T-helper 22 cell (primary cell): ENCODE results near the gene ZNF618.

Experiments
- DNase-seq: peaks from one replicate; pipeline ENCODE4 v3.0.0-alpha.2; 2020; ENCODE audit warnings: low read depth

Gene ZNF618, protein sequence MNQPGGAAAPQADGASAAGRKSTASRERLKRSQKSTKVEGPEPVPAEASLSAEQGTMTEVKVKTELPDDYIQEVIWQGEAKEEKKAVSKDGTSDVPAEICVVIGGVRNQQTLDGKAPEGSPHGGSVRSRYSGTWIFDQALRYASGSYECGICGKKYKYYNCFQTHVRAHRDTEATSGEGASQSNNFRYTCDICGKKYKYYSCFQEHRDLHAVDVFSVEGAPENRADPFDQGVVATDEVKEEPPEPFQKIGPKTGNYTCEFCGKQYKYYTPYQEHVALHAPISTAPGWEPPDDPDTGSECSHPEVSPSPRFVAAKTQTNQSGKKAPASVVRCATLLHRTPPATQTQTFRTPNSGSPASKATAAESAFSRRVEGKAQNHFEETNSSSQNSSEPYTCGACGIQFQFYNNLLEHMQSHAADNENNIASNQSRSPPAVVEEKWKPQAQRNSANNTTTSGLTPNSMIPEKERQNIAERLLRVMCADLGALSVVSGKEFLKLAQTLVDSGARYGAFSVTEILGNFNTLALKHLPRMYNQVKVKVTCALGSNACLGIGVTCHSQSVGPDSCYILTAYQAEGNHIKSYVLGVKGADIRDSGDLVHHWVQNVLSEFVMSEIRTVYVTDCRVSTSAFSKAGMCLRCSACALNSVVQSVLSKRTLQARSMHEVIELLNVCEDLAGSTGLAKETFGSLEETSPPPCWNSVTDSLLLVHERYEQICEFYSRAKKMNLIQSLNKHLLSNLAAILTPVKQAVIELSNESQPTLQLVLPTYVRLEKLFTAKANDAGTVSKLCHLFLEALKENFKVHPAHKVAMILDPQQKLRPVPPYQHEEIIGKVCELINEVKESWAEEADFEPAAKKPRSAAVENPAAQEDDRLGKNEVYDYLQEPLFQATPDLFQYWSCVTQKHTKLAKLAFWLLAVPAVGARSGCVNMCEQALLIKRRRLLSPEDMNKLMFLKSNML

GRCh38 chr9:113876151-113876992, at the start of gene ZNF618:
Gene ZNF618 (plus strand): TSS chr9:113876309. CDS start chr9:113876381, 72 bp downstream.
- no peak for DNase-seq

DNA sequence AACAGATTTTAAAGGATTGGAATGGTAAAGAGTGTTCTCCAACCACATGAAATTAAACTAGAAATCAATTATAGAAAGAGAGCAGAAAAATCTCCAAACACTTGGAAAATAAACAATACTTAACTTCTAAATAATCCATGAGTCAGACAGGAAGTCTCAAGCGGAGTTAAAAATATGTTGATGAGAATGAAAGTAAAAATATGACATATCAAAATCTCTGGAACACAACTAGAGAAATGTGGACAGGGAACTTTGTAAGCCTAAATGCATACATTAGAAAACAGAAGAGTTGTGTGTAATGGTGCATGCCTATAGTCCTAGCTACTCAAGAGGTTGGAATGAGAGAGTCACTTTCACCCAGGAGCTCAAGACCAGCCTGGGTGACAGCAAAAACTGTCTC, 47.9 kb upstream of the ZNF618 start:
- DNase-seq = no peak

GRCh38 chr9:113837334-113837733, 38.8 kb upstream of the ZNF618 start:
- DNase-seq = no peak

GRCh38 chr9:113842086-113842485, 34.0 kb upstream of the ZNF618 start:
- no peak for DNase-seq

DNA sequence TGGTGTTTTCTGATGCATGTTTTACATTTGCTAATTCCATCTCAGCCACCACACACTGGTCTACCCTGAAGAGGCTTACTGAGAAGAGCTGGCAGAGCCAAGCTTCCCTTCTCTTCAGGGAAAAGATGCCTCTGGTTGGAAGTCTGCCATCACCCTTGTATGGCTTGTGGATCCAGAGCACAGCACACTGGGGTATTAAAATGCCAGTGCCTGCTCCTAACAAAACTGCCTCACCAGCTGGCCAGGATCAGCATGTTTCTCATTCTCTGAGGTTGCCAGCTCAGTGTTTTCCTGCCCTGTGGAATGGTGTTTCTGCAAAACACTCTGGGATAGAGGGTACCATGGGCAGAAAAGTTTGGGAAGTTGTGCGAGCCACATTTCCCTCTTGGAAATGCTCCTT, 31.6 kb upstream of the ZNF618 start:
- DNase-seq = no peak

DNA sequence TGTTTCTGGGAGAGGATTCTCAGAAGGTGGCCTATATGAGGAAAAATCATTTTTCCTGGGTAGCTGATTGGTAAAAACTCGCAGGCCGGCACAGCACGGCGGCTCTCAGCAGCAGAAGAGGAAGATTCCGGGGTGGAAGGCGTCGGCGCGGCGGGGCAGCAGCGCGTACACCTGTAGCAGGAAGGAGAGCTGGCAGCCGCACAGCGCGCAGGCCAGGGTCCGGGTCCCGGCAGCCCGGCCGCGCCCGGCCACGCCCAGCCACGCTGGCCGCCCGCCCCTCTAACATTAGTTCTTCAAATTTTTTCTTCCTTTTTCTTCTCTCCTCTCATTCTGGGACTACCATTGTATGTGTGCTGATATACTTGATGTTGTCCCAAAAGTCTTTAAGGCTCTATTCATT, 24.8 kb upstream of the ZNF618 start:
- no peak for DNase-seq

GRCh38 chr9:113851873-113852272, 24.2 kb upstream of the ZNF618 start:
- no peak for DNase-seq

GRCh38 chr9:113853333-113853732, 22.8 kb upstream of the ZNF618 start:
- no peak for DNase-seq

DNA sequence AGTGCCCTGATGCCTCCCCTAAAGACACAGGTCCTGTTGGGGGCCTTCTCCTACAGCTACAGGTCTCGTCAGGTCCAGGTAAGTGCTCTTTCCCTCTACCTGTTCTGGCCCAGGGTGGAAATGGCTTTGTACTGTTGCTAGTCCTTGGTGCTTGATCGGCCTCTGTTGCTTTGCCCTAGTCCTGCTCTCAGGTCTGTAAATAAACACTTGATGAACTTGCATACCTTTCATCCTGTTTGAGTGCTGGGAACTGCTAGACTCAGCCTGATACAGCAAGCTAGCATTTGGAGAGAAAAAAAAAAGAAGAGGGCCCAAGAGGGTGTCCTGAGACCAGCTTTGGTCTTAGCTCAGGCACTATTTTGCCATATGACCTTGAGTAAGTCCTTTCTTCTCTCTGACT, 21.8 kb upstream of the ZNF618 start:
- no peak for DNase-seq

- DNase-seq = no peak
These were observed 18.2 kb upstream of the ZNF618 start for GRCh38 chr9:113857875-113858274.

DNA sequence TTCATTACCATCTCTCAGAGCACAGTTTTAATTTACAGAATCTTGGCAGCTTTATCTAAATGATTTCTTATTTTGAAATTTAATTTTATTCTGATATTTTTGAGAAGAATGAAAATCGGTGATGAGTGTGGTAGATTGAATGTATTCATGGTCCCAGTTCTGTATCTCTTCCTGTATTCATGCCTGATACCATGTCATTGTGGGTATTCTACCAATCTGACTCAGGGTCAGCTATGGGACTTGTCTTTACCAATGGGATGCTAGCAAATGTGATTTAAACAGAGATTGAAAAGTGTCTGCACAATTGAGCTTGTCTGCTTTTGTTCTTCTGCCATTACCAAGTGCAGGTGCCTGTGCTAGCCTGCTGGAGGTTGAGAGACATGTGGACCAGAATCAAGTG, 17.8 kb upstream of the ZNF618 start:
- no peak for DNase-seq

- no peak for DNase-seq
These were observed 12.8 kb upstream of the ZNF618 start for GRCh38 chr9:113863345-113863744.

DNA sequence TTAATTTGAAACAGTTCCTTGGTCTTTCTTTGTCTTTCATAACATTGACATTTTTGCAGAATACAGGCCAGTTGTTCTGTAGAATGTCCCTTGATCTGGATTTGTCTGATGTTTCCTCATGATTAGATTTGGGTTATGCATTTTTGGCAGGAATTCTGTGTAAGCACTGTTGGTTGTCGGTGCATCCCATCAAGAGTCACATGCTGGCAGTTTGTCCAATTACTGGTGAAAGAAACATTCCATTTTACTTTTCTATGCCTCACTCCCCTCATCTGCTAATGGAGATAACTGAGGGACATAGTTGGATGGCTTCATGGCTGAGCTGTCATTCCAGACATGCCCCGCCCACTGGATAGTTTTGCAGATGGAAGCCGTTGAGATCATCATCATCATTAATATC, 7.6 kb upstream of the ZNF618 start:
- DNase-seq = no peak

GRCh38 chr9:113872485-113873143, 3.5 kb upstream of the ZNF618 start:
- DNase-seq = no peak

- DNase-seq = no peak
These were observed 2.7 kb upstream of the ZNF618 start for GRCh38 chr9:113873446-113873845.

- no peak for DNase-seq
These were observed 2.2 kb upstream of the ZNF618 start for GRCh38 chr9:113873926-113874325.

DNA sequence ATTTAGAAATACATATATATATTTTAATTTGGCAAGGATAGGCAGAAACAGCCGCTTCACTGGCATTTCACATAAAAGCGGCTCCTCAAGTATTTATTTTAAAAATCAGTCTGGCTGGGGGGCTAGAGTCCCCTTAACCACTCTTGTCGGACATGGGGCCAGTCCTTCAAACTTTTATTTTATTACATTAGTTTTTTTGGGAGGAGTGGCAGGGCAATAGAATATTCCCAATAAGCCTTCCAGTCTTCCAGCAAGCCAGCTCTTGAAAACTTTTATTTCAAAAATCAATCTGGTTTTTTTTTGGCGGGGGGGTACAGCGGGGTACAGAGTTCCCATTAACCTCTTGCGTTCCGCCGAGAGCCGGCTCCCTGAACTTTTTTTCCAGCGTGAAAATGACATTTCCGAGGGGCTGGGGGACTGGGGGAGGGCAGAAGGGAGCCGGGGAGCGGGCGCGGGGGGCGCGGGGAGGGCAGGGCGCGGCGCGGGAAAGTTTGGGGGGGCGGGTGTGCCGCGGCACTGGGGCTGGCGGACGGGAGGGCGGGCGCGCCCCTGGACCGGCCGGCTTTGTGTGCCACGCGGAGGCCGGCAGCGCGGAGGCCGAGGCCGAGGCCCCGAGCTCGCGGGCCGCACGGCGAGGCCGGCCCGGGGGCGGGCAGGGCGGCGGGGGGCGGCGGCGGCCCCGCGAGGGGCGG, 504 bp upstream of the ZNF618 start:
- DNase-seq = no peak

DNA sequence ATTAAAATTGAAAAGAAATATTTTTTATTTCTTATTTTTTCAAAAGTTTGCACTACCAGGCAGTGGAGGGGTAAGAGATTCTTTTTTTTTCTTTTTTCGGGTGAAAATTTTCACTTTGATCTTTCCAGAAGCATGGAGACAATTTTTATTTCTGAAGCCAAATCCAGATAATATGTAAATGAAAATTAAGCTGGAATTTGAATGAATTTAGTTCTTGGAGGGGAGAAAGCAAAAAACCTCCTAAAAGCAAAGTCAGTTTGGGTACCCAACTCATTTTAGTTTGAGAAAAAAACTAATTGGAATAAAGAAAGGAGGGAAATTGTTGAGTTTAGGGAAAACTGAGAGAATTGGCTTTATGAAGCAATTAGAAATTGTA, 872 bp downstream of the ZNF618 start:
- DNase-seq = no peak

GRCh38 chr9:113879318-113879717, 3.2 kb downstream of the ZNF618 start:
- no peak for DNase-seq

GRCh38 chr9:113879911-113880310, 3.8 kb downstream of the ZNF618 start:
- no peak for DNase-seq

GRCh38 chr9:113882181-113882580, 6.1 kb downstream of the ZNF618 start:
- DNase-seq = no peak
